GM21576 (cell line): ENCODE results near the gene DST.
"Not testable (repeated sequence)": the region's sequence is repeated elsewhere in the genome, so short reads cannot be mapped to it uniquely, and the experiment has no call there.

ENCODE experiments used
- ATAC-seq: cut with Tn5 transposase; IDR thresholded peaks from one replicate; pipeline ENCODE4 v1.9.1; 2021; ENCODE audit warnings: mild to moderate bottlenecking, moderate library complexity; ENCODE audit not compliant: unreplicated experiment

The DST gene

DNA sequence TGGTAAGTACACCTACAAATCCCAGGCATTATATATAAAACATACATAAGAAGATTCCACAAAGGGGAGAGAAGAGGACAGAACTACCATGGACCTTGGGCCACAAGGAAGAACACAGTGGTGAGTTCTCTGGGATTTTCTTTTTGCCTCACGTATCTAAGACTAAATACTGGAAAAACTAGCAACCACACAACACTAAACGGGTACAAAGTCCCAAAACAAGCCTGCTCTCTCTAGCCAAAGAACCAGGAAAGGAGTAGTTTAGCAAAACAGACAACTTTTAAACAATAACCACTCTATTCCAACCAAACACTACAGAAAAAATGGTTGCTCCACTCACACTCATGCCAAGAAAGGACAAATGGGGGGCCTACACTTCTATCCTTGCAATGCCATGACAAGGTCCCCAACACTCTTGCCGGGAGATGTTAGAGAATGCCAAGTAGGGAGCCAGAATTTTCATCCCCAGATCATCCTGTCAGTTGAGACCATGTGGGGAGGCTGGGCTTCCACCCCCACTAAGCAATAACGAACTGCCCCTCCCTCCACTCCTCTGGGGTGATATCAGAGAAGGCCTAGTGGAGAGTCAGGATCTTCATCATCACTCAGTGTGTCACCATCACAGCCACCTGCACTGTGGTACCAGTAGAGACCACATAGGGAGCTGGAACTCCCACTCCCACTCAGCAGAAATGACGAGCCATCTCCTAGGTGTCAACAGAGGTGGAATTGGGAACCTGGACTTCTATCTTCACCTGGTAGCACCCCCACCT, 123.5 kb downstream of the DST start:
- ATAC-seq, result no peak

DNA sequence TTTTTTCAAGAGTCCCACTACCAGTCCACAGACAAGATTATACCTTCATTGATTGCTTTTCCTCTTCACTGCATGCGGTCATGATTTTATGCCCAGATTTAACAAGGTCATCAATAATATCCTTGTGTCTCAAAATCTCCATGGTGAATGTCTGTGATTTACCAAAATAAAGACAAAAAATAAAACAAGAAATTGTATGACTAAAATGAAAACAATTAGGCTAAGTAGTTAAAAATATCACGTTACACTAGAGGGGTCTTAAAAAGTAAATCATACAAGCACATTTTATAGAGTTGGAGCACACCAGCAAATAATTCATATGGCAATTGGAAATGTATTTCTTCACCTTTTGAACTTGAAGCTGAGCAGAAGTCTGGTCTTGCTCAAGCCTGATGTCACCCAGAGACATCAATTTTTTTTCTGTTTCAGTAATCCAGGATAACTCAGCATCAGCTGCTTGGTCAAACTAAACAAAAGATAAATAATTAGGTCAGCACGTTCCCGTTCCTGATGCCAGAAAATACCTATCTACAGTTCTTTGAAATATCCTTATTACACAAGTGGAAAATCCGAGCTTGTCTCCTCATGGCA, 125.4 kb downstream of the DST start:
- no peak for ATAC-seq

GRCh38 chr6:56516003-56516402, 126.7 kb downstream of the DST start:
- no peak for ATAC-seq

- no peak for ATAC-seq
Observed at GRCh38 chr6:56515081-56515905, 127.4 kb downstream of the DST start.

DNA sequence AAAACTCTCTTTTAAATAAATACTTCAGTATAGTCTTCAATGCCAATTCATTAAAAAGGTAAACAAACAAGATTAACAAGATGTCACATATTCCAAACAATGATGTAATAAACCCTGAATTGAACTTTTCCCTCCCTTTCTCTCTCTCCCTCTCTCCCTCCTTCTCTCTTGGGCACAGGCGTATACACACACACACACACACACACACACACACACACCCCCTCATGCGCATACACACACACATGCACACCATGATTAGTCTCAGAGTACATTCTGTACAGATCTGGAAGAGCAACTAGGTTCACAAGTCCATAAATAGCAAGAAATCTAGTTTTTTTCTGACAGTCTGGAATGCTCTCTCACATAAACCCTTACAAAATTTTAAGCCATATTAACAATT, 128.3 kb downstream of the DST start:
- ATAC-seq, result no peak

DNA sequence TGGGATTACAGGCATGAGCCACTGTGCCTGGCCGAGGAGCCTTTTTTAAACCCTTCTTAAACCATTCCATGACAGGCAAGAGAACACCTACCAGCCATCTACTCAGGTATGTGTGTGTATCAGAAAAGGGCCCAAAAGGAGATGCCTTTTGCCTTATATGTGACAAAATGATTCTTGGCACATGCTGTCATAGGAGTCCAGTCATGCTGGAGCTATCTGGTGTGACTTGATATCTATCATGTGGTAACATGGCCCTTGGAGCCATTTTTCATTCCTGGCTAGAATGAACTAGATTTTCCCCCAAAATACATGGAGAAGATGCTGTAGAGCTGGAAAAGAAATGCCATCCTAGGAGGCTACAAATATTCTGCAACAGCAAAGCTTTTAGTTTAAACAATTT, 129.1 kb downstream of the DST start:
- ATAC-seq, result no peak

DNA sequence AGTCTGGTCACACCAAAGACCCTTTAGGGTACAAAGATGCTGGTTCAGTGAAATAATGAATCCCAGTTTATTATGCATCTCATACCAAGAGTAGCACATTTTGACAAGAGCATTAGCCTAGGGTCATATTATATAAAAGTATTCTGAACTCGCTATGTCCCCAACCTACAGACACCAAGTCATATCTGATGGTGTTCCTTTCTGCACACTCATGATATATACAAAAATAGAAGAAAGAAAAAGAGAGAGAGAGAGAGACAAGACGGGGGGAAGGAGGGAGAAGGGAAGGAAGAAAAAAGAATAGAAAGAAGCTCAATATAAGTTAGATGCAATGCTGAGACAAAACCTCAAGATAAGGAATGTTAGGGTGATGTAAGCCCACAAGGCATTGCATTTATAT, 131.1 kb downstream of the DST start:
- no peak for ATAC-seq

- no peak for ATAC-seq
Observed at GRCh38 chr6:56510984-56511531, 131.6 kb downstream of the DST start.

DNA sequence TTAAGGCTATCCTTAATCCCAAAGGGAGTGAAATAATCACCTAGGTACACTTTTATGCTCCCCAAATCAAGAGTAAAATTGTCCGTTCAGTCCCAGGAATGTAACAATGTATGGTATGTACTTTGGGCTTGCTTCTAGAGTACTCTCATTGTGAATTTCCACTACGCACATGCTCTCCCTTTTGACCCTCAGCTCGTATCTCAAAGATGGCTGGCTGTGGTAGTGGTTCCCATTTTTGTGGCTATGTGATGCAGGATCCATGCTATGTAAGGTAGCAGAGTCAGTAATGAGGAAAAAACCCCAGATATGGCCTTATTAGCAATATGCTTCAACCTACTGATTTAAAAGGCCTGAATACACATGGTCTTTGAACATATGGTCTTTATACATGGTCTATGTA, 133.7 kb downstream of the DST start:
- ATAC-seq, result no peak

GRCh38 chr6:56507517-56507916, 135.2 kb downstream of the DST start:
- no peak for ATAC-seq

GRCh38 chr6:56505512-56506260, 137.0 kb downstream of the DST start:
- ATAC-seq, result no peak

DNA sequence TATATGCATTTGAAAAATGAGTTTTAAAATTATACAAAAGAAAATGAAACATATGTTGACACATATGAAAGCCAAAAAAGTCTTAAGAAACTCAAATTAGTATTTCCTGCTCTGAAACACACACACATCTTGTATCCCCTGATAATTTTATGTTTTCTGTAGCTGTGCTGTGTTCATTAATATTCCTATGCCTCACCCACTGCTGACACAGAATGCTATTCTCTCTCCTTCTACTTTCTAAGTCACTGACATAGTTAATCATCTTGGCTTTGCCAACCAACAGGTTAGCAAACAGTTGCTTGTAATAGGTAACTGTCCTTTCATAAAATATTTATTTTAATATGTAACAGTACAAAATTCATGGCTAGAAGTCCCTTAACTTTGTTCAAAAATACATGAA, 140.7 kb downstream of the DST start:
- ATAC-seq, result no peak

GRCh38 chr6:56499095-56499494, 143.6 kb downstream of the DST start:
- no peak for ATAC-seq

DNA sequence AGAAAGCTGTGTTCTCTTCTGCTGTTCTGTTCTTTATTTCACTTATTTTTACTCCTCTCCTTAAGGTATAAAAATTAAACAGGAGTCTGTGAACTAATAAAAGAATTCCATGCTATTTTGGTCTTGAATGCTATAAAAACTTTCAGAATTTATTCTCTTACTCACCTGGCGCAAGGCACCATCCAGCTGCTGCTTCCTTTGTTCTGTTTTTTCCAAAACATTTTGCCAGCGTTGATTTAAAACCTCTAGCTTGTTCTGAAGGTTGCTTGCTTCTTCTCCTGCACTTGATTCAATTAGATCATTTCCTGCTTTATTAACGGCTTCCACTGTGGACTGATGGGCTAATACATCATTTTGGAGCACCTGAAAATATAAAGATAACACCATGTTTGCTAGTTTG, 145.0 kb downstream of the DST start:
- ATAC-seq, result no peak

DNA sequence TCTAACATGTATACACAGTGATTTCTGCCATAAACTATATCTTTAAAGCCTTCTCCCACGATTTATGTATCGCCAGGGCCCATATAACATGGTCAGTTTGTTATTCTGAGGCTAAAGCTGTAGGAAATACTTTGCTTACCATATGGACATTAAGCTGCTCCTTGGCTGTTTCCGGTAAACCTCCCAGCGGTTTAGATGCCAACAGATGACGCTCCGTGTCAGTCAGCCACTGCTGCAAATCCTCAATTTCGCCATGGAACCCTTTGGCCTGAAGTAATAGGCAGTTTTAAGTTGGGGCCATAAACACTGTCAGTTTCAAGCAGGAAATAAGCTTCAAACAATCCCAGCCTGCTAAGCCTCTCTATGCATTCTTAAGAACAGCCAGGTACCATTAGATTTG, 145.4 kb downstream of the DST start:
- no peak for ATAC-seq

DNA sequence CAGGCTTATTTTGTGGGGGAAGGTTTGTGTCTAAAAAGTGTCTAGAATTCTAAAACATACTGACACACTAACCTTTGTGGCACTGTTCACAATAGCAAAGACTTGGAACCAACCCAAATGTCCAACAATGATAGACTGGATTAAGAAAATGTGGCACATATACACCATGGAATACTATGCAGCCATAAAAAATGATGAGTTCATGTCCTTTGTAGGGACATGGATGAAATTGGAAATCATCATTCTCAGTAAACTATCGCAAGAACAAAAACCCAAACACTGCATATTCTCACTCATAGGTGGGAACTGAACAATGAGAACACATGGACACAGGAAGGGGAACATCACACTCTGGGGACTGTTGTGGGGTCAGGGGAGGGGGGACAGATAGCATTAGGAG, 146.0 kb downstream of the DST start:
- ATAC-seq, result not testable (repeated sequence)

- ATAC-seq, result no peak
Observed at GRCh38 chr6:56495654-56496053, 147.0 kb downstream of the DST start.

DNA sequence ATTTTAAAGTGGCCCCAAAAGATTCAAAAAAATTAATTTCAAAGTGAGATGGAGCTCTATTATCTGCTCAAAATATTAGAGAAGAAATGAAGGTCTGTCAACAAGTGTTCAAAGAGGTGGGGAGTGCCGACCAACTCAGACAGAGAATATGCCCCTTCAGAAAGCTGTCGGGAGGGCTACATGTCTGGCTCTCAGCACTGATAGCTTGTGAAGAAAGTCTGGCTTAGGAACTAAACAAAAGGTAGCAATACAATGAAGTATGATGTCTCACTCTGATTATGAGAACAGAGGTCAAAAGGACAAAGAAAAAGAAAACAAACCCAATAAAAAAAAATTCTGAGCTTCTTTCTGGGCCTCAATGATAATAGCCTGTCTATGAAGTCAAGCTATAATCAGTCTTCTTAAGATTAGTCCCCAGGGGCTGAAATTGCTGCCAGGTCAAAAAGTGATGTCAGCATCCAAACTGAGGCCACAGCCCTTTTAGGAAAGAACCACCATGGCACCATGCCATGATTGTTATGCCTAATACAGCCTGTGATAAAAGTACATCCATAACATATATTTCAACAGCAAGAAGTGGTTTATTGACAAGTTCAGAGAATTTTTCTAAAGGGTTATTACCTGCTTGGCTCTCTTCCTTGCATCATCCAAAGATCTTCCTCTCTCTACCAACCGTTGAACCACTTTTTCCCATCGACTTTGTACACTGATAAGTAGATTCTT, 150.9 kb downstream of the DST start:
- no peak for ATAC-seq

GRCh38 chr6:56490993-56491392, 151.7 kb downstream of the DST start:
- no peak for ATAC-seq

DNA sequence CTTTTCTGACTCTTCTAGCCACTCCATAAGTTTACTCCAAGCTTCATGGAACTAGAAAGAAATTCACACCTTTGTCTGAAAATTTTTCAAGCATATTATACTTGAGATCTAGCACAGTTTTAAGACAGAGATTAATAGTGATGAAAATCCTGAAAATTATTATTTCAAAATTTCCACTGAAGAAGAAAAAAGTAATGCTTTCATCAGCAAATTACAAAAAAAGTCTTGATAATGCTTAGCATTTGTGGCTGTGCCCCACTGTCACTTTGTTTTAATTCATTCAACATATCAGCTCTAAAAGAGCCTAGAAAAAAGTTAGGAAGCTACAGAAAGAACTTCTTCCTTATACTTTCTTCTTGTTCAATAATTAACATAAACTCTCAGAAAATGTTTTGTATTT, 153.1 kb downstream of the DST start:
- ATAC-seq, result no peak
